IMR-90 (cell line): ENCODE data around the gene AMBP. TPM values are rescaled to one million over a fixed set of nuclear protein-coding genes. Genes with fewer than 3 reads are reported as not detected.

Experiments used
- SMC3 ChIP-seq: fragments of 150-350 bp; IDR thresholded peaks from 2 replicates; pipeline ENCODE4 v1.6.1; 2016; ENCODE audit warnings: low read depth, mild to moderate bottlenecking, antibody characterized with exemption, low read length, moderate library complexity
- polyA plus RNA-seq, 3 experiments: library from polyadenylated mRNA; depleted of rRNA; stranded (reverse); fragments of >200 nt; gene quantifications; 2 replicates each; pipeline ENCODE4 v1.2.3, GENCODE V29; 2012; ENCODE audit warnings: low replicate concordance in 1 of 3
- total RNA-seq: library from RNA; depleted of rRNA; stranded (reverse); fragments of >200 nt; gene quantifications from 2 replicates; pipeline ENCODE4 v1.2.3, GENCODE V29; 2012
- TF ChIP-seq, protein P1 (sequence below): fragments of 150-350 bp; IDR thresholded peaks from 2 replicates; pipeline ENCODE4 v1.6.1; 2017; ENCODE audit warnings: mild to moderate bottlenecking, antibody characterized with exemption, low read length, low read depth

AMBP gene
- total and polyA plus RNA-seq, 2 of the 4 experiments (the other 2 are of a cell fraction) = not detected

DNA sequence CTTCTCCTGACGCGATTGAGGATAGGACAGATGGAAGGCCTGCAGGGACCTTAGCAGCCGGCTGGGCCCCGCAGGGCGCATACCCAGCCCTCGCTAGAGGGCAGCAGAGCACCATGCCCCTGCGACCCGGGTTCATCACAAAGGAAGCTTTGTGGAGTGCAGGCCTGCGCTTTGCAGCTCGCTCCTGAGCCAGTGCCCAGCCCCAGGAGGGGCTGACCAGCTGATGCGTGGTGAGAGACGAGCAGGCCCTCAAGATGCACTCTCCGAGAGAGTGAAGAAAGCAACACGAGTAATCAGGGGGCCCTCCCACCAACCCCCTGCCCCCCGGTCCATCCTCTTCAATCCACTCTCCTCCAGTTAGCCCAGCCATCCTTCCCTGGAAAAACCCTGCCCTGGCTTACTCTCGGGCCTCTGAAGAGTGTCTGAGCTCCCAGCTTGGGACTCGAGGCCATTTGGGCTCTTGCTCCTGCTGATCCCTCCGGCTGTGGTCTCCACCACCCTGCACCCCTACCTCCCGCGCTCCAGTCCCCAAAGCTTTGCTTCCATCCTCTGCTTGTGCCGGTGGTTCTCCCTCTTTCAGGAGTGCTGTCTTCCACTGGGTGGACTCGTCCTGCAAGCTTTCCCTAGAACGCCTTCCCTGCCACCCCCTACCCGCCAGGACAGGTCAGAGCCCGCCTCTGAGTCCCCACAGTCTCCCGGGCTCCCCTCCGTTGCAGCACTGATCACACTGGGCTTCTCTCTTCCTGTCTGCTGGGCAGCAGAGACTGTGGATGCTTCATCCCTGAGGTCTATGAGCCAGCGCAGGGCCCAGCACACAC is 30.1 kb upstream of the AMBP start (continued):
- TF ChIP-seq, protein P1, sequence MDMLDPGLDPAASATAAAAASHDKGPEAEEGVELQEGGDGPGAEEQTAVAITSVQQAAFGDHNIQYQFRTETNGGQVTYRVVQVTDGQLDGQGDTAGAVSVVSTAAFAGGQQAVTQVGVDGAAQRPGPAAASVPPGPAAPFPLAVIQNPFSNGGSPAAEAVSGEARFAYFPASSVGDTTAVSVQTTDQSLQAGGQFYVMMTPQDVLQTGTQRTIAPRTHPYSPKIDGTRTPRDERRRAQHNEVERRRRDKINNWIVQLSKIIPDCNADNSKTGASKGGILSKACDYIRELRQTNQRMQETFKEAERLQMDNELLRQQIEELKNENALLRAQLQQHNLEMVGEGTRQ = no peak
- TF ChIP-seq SMC3 = peak; percentile 96
